WTC11 (cell line): ENCODE data around the gene CSNK2A2. TPM values are rescaled to one million over a fixed set of nuclear protein-coding genes. Genes with fewer than 3 reads are reported as not detected.

Source experiments
- ATAC-seq: fragments of 200-7000 bp; cut with Tn5 transposase; 2 replicates; pipeline ENCODE4 v1.10.0; 2021; ENCODE audit warnings: mild to moderate bottlenecking, moderate library complexity
- CTCF ChIA-PET: fragments of 300-600 bp; sonication (Branson Sonifier 250); formaldehyde crosslinking; loops from one replicate; lab custom pipeline; 2021; ENCODE audit warnings: antibody characterized with exemption; lab: Charles Lee
- POLR2A ChIA-PET: fragments of 350-600 bp; sonication (Branson Sonifier 250); formaldehyde crosslinking; loops from one replicate; lab custom pipeline; 2021; ENCODE audit warnings: antibody characterized with exemption; lab: Charles Lee
- DNase-seq: peaks from one replicate; pipeline ENCODE4 v3.0.0; 2021; ENCODE audit warnings: low spot score
- H3K27ac Mint-ChIP-seq: 2 replicates; pipeline ENCODE4 v1.8.0; 2021; ENCODE audit warnings: mixed read lengths
- H3K27me3 Mint-ChIP-seq: 2 replicates; pipeline ENCODE4 v1.8.0; 2021; ENCODE audit warnings: low read depth, mild to moderate bottlenecking, moderate library complexity, mixed read lengths
- H3K36me3 Mint-ChIP-seq: 2 replicates; pipeline ENCODE4 v1.8.0; 2021; ENCODE audit warnings: mixed read lengths
- H3K4me1 Mint-ChIP-seq: 2 replicates; pipeline ENCODE4 v1.8.0; 2022; ENCODE audit warnings: mixed read lengths
- H3K4me3 Mint-ChIP-seq: 2 replicates; pipeline ENCODE4 v1.8.0; 2021; ENCODE audit warnings: mild to moderate bottlenecking, moderate library complexity, mixed read lengths
- H3K9me3 Mint-ChIP-seq: 2 replicates; pipeline ENCODE4 v1.8.0; 2021; ENCODE audit warnings: mixed read lengths
- CREB1 ChIP-seq: sonication (generic); formaldehyde crosslinking; IDR thresholded peaks from 2 replicates; pipeline ENCODE4 v1.8.0; 2023; ENCODE audit warnings: mild to moderate bottlenecking, missing genetic modification reagents
- ELF4 ChIP-seq: sonication (generic); formaldehyde crosslinking; IDR thresholded peaks from 2 replicates; pipeline ENCODE4 v1.8.1; 2022; ENCODE audit warnings: low read depth, mild to moderate bottlenecking, moderate library complexity, missing genetic modification reagents
- ESRRA ChIP-seq: sonication (generic); formaldehyde crosslinking; IDR thresholded peaks from 2 replicates; pipeline ENCODE4 v1.8.1; 2022; ENCODE audit warnings: mild to moderate bottlenecking, missing genetic modification reagents, borderline replicate concordance
- FOXJ3 ChIP-seq: sonication (generic); formaldehyde crosslinking; IDR thresholded peaks from 2 replicates; pipeline ENCODE4 v1.9.0; 2021; ENCODE audit warnings: missing genetic modification reagents, mild to moderate bottlenecking, borderline replicate concordance
- GABPB1 ChIP-seq: sonication (generic); formaldehyde crosslinking; IDR thresholded peaks from 2 replicates; pipeline ENCODE4 v1.8.1; 2023; ENCODE audit warnings: mild to moderate bottlenecking, missing genetic modification reagents
- GRHL2 ChIP-seq: fragments of 250-450 bp; sonication (Bioruptor Pico); IDR thresholded peaks from 2 replicates; pipeline ENCODE4 v1.8.0; 2022; ENCODE audit warnings: mild to moderate bottlenecking, moderate library complexity; ENCODE audit not compliant: insufficient replicate concordance, severe bottlenecking
- KAT7 ChIP-seq: sonication (generic); formaldehyde crosslinking; IDR thresholded peaks from 2 replicates; pipeline ENCODE4 v1.8.1; 2023; ENCODE audit warnings: missing genetic modification reagents, mild to moderate bottlenecking, borderline replicate concordance
- MXD4 ChIP-seq: fragments of 250-450 bp; sonication (Bioruptor Pico); IDR thresholded peaks from 2 replicates; pipeline ENCODE4 v1.8.0; 2021; ENCODE audit warnings: mild to moderate bottlenecking, moderate library complexity, borderline replicate concordance
- NFYB ChIP-seq: sonication (generic); formaldehyde crosslinking; conservative IDR thresholded peaks from 2 replicates; pipeline ENCODE4 v1.8.0; 2022; ENCODE audit warnings: low read depth, missing genetic modification reagents
- NR2C2 ChIP-seq: sonication (generic); formaldehyde crosslinking; IDR thresholded peaks from 2 replicates; pipeline ENCODE4 v1.8.0; 2022; ENCODE audit warnings: mild to moderate bottlenecking, missing genetic modification reagents
- RELA ChIP-seq: sonication (generic); formaldehyde crosslinking; IDR thresholded peaks from 2 replicates; pipeline ENCODE4 v1.8.1; 2022; ENCODE audit warnings: missing genetic modification reagents, mild to moderate bottlenecking, borderline replicate concordance
- SMAD3 ChIP-seq: sonication (generic); formaldehyde crosslinking; IDR thresholded peaks from 2 replicates; pipeline ENCODE4 v1.8.0; 2022; ENCODE audit warnings: missing genetic modification reagents, mild to moderate bottlenecking, borderline replicate concordance
- SMAD4 ChIP-seq: sonication (generic); formaldehyde crosslinking; IDR thresholded peaks from 2 replicates; pipeline ENCODE4 v1.8.0; 2022; ENCODE audit warnings: mild to moderate bottlenecking, missing genetic modification reagents
- SP1 ChIP-seq: sonication (generic); formaldehyde crosslinking; conservative IDR thresholded peaks from 2 replicates; pipeline ENCODE4 v1.8.1; 2022; ENCODE audit warnings: missing genetic modification reagents
- ZNF138 ChIP-seq: sonication (generic); formaldehyde crosslinking; conservative IDR thresholded peaks from 2 replicates; pipeline ENCODE4 v1.8.1; 2022; ENCODE audit warnings: mild to moderate bottlenecking, moderate library complexity, missing genetic modification reagents
- ZNF671 ChIP-seq: fragments of 250-450 bp; sonication (Bioruptor Pico); IDR thresholded peaks from 2 replicates; pipeline ENCODE4 v1.8.0; 2021; ENCODE audit warnings: mild to moderate bottlenecking
- total RNA-seq: library from RNA; stranded (reverse); gene quantifications from 3 replicates; pipeline ENCODE4 v1.2.3, GENCODE V29; 2021
- TF ChIP-seq, protein P1 (sequence below): fragments of 250-450 bp; sonication (Bioruptor Pico); IDR thresholded peaks from 2 replicates; pipeline ENCODE4 v1.9.0; 2021; ENCODE audit warnings: mild to moderate bottlenecking, borderline replicate concordance
- TF ChIP-seq, protein P2 (sequence below): sonication (generic); formaldehyde crosslinking; IDR thresholded peaks from 2 replicates; pipeline ENCODE4 v1.8.0; 2022; ENCODE audit warnings: mild to moderate bottlenecking, missing genetic modification reagents
- TF ChIP-seq, protein P3 (sequence below): sonication (generic); formaldehyde crosslinking; conservative IDR thresholded peaks from 2 replicates; pipeline ENCODE4 v1.8.1; 2022; ENCODE audit warnings: mild to moderate bottlenecking, missing genetic modification reagents
- TF ChIP-seq, protein P4 (sequence below): sonication (generic); formaldehyde crosslinking; IDR thresholded peaks from 2 replicates; pipeline ENCODE4 v1.8.1; 2023; ENCODE audit warnings: mild to moderate bottlenecking, missing genetic modification reagents
- TF ChIP-seq, protein P5 (sequence below): fragments of 250-450 bp; sonication (Bioruptor Pico); IDR thresholded peaks from 2 replicates; pipeline ENCODE4 v1.9.0; 2021; ENCODE audit warnings: mild to moderate bottlenecking
- TF ChIP-seq, protein P6 (sequence below): sonication (generic); formaldehyde crosslinking; IDR thresholded peaks from 2 replicates; pipeline ENCODE4 v1.8.0; 2023; ENCODE audit warnings: missing genetic modification reagents

CSNK2A2 gene
- total RNA-seq, 1 experiment from 2014 or later: 114 TPM

DNA sequence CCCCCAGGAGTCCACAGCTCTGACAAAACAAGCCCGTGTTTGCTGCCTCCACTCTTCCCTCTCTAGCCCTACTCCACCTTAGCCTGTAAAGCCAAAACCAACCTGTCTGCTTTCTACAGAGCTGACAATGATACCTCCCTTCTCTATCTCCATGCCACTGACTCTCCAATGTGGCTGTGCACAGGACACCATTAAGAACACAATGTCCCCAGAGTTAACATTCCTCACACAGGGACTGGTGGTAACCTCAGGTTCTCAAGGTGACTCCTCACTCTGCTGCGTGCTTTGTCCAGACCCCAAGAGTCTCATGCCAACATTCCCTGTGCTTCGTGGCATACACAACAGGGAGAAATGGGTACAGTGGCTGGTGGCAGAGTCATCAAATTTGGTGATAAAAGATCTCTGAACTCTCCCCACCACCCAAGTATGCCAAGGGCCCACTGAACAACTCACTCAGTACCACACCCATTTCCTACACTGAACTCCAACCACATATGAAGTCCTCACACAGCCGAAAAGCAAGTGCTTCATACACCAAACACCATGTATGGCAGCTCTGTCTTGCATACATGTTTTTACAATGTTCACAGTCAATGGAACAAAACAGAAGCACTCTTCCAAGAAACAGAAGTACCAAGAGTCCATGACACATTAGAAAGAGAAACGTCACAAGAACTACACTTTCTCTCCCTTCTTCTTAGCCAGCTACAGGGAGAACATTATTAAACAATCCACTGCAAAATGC, 21.1 kb downstream of the CSNK2A2 start:
- peak overlapping the region; percentile 31; the same call in 1 of the 2 replicates for H3K27ac Mint-ChIP-seq
- H3K27me3 Mint-ChIP-seq: no peaks in the 10 kb centered on the region
- POLR2A ChIA-PET: interaction anchor here (0.6 kb wide), 1 partner anchor 44 kb away, joined by 3 read pairs; no protein-coding TSS in a partner anchor
- no peak for ATAC-seq
- TF ChIP-seq NR2C2 (CRISPR knock-in tag): no peak
- no peak for TF ChIP-seq ZNF138
- no peak for TF ChIP-seq SMAD4
- TF ChIP-seq, protein P1, sequence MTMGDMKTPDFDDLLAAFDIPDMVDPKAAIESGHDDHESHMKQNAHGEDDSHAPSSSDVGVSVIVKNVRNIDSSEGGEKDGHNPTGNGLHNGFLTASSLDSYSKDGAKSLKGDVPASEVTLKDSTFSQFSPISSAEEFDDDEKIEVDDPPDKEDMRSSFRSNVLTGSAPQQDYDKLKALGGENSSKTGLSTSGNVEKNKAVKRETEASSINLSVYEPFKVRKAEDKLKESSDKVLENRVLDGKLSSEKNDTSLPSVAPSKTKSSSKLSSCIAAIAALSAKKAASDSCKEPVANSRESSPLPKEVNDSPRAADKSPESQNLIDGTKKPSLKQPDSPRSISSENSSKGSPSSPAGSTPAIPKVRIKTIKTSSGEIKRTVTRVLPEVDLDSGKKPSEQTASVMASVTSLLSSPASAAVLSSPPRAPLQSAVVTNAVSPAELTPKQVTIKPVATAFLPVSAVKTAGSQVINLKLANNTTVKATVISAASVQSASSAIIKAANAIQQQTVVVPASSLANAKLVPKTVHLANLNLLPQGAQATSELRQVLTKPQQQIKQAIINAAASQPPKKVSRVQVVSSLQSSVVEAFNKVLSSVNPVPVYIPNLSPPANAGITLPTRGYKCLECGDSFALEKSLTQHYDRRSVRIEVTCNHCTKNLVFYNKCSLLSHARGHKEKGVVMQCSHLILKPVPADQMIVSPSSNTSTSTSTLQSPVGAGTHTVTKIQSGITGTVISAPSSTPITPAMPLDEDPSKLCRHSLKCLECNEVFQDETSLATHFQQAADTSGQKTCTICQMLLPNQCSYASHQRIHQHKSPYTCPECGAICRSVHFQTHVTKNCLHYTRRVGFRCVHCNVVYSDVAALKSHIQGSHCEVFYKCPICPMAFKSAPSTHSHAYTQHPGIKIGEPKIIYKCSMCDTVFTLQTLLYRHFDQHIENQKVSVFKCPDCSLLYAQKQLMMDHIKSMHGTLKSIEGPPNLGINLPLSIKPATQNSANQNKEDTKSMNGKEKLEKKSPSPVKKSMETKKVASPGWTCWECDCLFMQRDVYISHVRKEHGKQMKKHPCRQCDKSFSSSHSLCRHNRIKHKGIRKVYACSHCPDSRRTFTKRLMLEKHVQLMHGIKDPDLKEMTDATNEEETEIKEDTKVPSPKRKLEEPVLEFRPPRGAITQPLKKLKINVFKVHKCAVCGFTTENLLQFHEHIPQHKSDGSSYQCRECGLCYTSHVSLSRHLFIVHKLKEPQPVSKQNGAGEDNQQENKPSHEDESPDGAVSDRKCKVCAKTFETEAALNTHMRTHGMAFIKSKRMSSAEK (CRISPR knock-in tag): no peak
- no peak for TF ChIP-seq FOXJ3 (CRISPR knock-in tag)
- TF ChIP-seq, protein P2, sequence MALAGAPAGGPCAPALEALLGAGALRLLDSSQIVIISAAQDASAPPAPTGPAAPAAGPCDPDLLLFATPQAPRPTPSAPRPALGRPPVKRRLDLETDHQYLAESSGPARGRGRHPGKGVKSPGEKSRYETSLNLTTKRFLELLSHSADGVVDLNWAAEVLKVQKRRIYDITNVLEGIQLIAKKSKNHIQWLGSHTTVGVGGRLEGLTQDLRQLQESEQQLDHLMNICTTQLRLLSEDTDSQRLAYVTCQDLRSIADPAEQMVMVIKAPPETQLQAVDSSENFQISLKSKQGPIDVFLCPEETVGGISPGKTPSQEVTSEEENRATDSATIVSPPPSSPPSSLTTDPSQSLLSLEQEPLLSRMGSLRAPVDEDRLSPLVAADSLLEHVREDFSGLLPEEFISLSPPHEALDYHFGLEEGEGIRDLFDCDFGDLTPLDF: no peak
- no peak for TF ChIP-seq ESRRA (CRISPR knock-in tag)
- TF ChIP-seq NFYB (CRISPR knock-in tag): no peak
- no peak for TF ChIP-seq ELF4
- TF ChIP-seq, protein P3, sequence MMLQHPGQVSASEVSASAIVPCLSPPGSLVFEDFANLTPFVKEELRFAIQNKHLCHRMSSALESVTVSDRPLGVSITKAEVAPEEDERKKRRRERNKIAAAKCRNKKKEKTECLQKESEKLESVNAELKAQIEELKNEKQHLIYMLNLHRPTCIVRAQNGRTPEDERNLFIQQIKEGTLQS (CRISPR knock-in tag): no peak
- TF ChIP-seq GRHL2: no peak
- TF ChIP-seq, protein P4, sequence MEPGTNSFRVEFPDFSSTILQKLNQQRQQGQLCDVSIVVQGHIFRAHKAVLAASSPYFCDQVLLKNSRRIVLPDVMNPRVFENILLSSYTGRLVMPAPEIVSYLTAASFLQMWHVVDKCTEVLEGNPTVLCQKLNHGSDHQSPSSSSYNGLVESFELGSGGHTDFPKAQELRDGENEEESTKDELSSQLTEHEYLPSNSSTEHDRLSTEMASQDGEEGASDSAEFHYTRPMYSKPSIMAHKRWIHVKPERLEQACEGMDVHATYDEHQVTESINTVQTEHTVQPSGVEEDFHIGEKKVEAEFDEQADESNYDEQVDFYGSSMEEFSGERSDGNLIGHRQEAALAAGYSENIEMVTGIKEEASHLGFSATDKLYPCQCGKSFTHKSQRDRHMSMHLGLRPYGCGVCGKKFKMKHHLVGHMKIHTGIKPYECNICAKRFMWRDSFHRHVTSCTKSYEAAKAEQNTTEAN (CRISPR knock-in tag): no peak
- no peak for TF ChIP-seq SP1 (CRISPR knock-in tag)
- TF ChIP-seq, protein P5, sequence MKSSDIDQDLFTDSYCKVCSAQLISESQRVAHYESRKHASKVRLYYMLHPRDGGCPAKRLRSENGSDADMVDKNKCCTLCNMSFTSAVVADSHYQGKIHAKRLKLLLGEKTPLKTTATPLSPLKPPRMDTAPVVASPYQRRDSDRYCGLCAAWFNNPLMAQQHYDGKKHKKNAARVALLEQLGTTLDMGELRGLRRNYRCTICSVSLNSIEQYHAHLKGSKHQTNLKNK (CRISPR knock-in tag): no peak
- no peak for TF ChIP-seq CREB1 (CRISPR knock-in tag)
- no peak for TF ChIP-seq MXD4 (CRISPR knock-in tag)
- no peak overlapping the region for H3K4me3 Mint-ChIP-seq
- H3K4me1 Mint-ChIP-seq: no peaks in the 10 kb centered on the region
- H3K9me3 Mint-ChIP-seq: no peaks in the 10 kb centered on the region
- CTCF ChIA-PET: interaction anchor here (0.5 to 1.3 kb wide), 3 partner anchors 33 to 123 kb away, joined by 3 to 4 read pairs (median 4); no protein-coding TSS in a partner anchor
- H3K36me3 Mint-ChIP-seq: peaks cover 51% of the 10 kb centered on the region
- DNase-seq: no peak

DNA sequence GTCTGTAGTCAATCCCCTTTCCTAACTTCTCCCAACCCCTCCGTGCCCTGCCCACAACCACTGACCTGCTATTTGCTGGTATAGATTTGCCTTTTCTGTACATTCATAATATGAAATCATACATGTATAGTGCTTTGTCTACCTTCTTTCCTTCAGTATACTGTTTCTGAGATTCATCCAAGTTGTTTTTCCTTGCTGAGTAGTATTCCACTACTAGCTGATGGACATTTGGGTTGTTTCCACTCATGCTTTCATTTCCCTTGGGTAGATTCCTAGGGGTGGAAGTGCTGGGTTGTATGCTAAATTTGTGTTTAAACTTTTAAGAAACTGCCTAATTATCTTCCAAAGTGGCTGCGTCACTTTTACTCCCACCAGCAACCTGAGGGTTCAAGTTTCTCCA, 27.7 kb downstream of the CSNK2A2 start:
- POLR2A ChIA-PET: no interaction called here
- Mint-ChIP-seq H3K4me3 (no peak overlapping the region), H3K27ac (no peak overlapping the region), H3K27me3 (no peaks in the 10 kb centered on the region), H3K4me1 (no peaks in the 10 kb centered on the region), H3K36me3 (peaks cover 60% of the 10 kb centered on the region), H3K9me3 (no peaks in the 10 kb centered on the region)
- no peak for ATAC-seq
- no peak for DNase-seq
- CTCF ChIA-PET: interaction anchor here (1.5 to 2.3 kb wide), 2 partner anchors 48 to 137 kb away, joined by 3 to 6 read pairs; no protein-coding TSS in a partner anchor
- no peak for TF ChIP-seq RELA (CRISPR knock-in tag)
- TF ChIP-seq SMAD3 (CRISPR knock-in tag): no peak
- TF ChIP-seq, protein P1 (CRISPR knock-in tag): no peak
- TF ChIP-seq KAT7 (CRISPR knock-in tag): no peak
- no peak for TF ChIP-seq ZNF671
- TF ChIP-seq, protein P6, sequence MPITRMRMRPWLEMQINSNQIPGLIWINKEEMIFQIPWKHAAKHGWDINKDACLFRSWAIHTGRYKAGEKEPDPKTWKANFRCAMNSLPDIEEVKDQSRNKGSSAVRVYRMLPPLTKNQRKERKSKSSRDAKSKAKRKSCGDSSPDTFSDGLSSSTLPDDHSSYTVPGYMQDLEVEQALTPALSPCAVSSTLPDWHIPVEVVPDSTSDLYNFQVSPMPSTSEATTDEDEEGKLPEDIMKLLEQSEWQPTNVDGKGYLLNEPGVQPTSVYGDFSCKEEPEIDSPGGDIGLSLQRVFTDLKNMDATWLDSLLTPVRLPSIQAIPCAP: no peak
- no peak for TF ChIP-seq GABPB1 (CRISPR knock-in tag)
